CD8-positive, alpha-beta memory T cell (primary cell): ENCODE results near the gene CHTF18. TPM values are rescaled to one million over a fixed set of nuclear protein-coding genes. Genes with fewer than 3 reads are reported as not detected.

Source experiments
- CTCF ChIA-PET: fragments of 350-600 bp; sonication (Branson Sonifier 250); formaldehyde crosslinking; loops from one replicate; lab custom pipeline; 2021; ENCODE audit warnings: antibody characterized with exemption; lab: Charles Lee
- POLR2A ChIA-PET: fragments of 350-600 bp; sonication (Branson Sonifier 250); formaldehyde crosslinking; loops from one replicate; lab custom pipeline; 2021; ENCODE audit warnings: antibody characterized with exemption; lab: Charles Lee
- DNase-seq, 5 donors: peaks; one replicate each; pipeline versions ENCODE4 v3.0.0 to v3.0.0-alpha.2; 2020 to 2022; ENCODE audit warnings: mixed read lengths in 1 of 5
- H3K27ac ChIP-seq: one replicate; pipeline ENCODE4 v1.7.0; 2013; ENCODE audit warnings: low read depth, mild to moderate bottlenecking, low read length, moderate library complexity
- H3K27me3 ChIP-seq: 2 replicates; pipeline ENCODE4 v1.7.0; 2013; ENCODE audit warnings: low read length, mild to moderate bottlenecking; ENCODE audit not compliant: insufficient read depth, poor library complexity, severe bottlenecking
- H3K36me3 ChIP-seq: 2 replicates; pipeline ENCODE4 v1.7.0; 2013; ENCODE audit warnings: mild to moderate bottlenecking, low read length, moderate library complexity; ENCODE audit not compliant: insufficient read depth
- H3K4me1 ChIP-seq: 2 replicates; pipeline ENCODE4 v1.7.0; 2013; ENCODE audit warnings: mild to moderate bottlenecking, low read length, moderate library complexity; ENCODE audit not compliant: insufficient read depth
- H3K4me3 ChIP-seq: 2 replicates; pipeline ENCODE4 v1.7.0; 2013; ENCODE audit warnings: mild to moderate bottlenecking, low read length
- H3K9me3 ChIP-seq: 2 replicates; pipeline ENCODE4 v1.7.0; 2013; ENCODE audit warnings: mild to moderate bottlenecking, low read length
- H3K27ac Mint-ChIP-seq, 8 donors: one replicate each; pipeline ENCODE4 v1.8.0; 2020 to 2021; ENCODE audit warnings: mixed read lengths in 8 of 8, mild to moderate bottlenecking in 6 of 8, inconsistent platforms in 3 of 8, moderate library complexity in 3 of 8
- H3K27me3 Mint-ChIP-seq, 2 donors: one replicate each; pipeline ENCODE4 v1.8.0; 2020 to 2021; ENCODE audit warnings: mixed read lengths in 2 of 2, mild to moderate bottlenecking in 1 of 2, moderate library complexity in 1 of 2
- H3K36me3 Mint-ChIP-seq, 3 donors: one replicate each; pipeline ENCODE4 v1.8.0; 2020 to 2021; ENCODE audit warnings: mixed read lengths in 3 of 3, inconsistent platforms in 1 of 3, mild to moderate bottlenecking in 1 of 3
- H3K4me1 Mint-ChIP-seq, 3 donors: one replicate each; pipeline ENCODE4 v1.8.0; 2020 to 2021; ENCODE audit warnings: mixed read lengths in 3 of 3, inconsistent platforms in 1 of 3, mild to moderate bottlenecking in 1 of 3
- H3K4me3 Mint-ChIP-seq, 7 donors: one replicate each; pipeline ENCODE4 v1.8.0; 2020 to 2021; ENCODE audit warnings: mixed read lengths in 7 of 7, mild to moderate bottlenecking in 6 of 7, moderate library complexity in 4 of 7, inconsistent platforms in 2 of 7
- H3K9me3 Mint-ChIP-seq, 5 donors: one replicate each; pipeline ENCODE4 v1.8.0; 2020 to 2022; ENCODE audit warnings: mixed read lengths in 5 of 5, mild to moderate bottlenecking in 3 of 5, moderate library complexity in 2 of 5, inconsistent platforms in 1 of 5
- polyA plus RNA-seq: library from polyadenylated mRNA; unstranded; fragments of 300-500 nt; fragmentation: Illumina TruSeq; gene quantifications from one replicate; pipeline ENCODE4 v1.2.3, GENCODE V29; 2021
- total RNA-seq, 2 experiments: library from RNA; stranded (reverse); gene quantifications; one replicate each; pipeline ENCODE4 v1.2.3, GENCODE V29; 2021

The CHTF18 gene
- total and polyA plus RNA-seq, 3 experiments from 2014 or later = 3.7 to 122 (median 121) TPM

DNA sequence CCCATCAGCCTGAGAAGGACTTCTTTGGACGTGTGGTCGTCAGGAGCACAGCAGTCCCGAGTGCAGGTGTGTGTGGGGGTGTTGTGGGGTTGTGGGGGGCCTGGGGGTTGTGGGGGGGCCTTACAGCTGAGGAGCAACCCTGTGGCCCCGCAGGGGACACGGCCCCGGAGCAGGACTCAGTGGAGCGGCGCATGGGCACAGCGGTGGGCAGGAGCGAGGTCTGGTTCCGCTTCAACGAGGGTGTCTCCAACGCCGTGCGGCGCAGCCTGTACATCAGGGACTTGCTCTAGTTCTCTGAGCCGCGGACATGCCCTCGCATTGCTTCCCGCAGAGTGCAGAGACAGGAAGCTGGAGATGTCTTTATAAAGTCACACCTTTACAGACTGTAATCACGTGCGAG is 9.3 kb downstream of the CHTF18 start:
- ChIA-PET CTCF (no interaction called here), POLR2A (no interaction called here)
- Histone ChIP-seq H3K9me3 (no peaks in the 10 kb centered on the region), H3K27me3 (peaks cover 6% of the 10 kb centered on the region), H3K27ac (no peak overlapping the region), H3K36me3 (no peaks in the 10 kb centered on the region), H3K4me1 (no peaks in the 10 kb centered on the region), H3K4me3 (no peak overlapping the region)
- DNase-seq = no peak
- no peak overlapping the region for H3K27ac Mint-ChIP-seq
- H3K4me3 Mint-ChIP-seq = no peak overlapping the region
- H3K4me1 Mint-ChIP-seq = no peaks in the 10 kb centered on the region
- peaks cover 0 to 2% (median 0%) of the 10 kb centered on the region in 5 donors for H3K9me3 Mint-ChIP-seq
- H3K27me3 Mint-ChIP-seq = peaks cover 11 to 15% of the 10 kb centered on the region in 2 donors
- no peaks in the 10 kb centered on the region for H3K36me3 Mint-ChIP-seq

DNA sequence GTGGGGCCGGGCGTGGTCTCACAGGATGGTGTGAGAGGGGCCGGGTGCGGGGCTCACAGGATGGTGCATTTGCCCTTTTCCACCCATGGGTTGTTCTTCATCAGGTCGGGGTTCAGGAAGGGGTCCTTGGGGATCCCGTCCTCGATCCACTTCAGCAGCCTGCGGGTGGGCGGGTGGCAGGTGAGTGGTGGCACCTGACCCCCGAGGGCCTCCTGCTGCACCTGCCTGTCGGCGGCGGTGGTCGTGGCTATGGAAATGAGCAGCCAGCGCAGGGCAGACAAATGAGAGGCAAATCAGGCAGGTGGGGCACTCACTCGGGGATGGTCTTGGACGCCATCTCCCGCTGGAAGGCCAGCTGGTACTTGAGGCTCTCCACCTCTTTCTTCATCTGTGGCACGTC is 10.2 kb downstream of the CHTF18 start:
- no peaks in the 10 kb centered on the region for H3K9me3 ChIP-seq
- H3K36me3 Mint-ChIP-seq = no peaks in the 10 kb centered on the region

DNA sequence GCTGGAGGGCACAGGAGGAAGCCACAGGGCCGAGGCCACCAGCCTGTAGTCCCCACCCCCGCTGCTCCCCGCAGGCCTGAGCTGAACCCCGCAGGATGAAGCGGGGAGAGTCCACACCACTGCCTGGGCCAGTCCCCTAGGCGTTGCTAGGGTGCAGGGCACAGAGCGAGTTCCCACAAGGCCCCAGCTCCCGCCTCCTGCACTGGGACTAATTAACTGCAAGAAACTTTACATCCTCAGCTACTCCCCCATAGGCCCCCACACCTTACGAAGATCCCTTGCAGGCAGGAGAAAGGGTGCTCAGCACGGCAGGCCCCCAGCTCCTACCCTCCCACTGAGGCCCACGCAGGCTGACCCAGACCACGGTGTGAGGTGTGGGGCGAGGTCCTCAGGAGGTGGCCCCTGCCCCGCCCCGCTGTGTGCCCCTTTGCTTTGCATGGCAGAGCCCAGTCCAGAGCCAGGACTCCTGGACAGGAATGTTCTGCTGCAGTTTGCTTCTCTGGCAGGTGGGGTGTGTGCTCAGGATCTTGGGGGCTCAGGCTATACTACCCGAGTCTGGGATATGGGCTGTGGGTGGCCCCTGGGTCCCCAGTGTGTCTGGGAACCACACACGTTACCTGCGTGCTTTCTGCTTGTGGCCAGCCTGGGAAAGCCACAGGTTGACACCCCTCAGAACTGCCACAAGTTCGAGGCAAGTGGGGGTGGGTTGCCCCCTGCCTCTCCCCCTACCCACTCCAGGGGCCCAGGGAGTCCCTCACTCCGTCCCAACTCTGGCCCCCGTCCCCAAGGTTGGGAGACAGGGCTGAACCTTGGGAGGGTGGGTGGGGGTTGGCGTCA is 10.9 kb downstream of the CHTF18 start:
- CTCF ChIA-PET = no interaction called here
- Histone ChIP-seq H3K4me3 (no peak overlapping the region), H3K27me3 (peaks cover 6% of the 10 kb centered on the region), H3K4me1 (no peaks in the 10 kb centered on the region), H3K27ac (no peak overlapping the region), H3K36me3 (no peaks in the 10 kb centered on the region), H3K9me3 (no peaks in the 10 kb centered on the region)
- POLR2A ChIA-PET = no interaction called here
- no peak for DNase-seq
- H3K27ac Mint-ChIP-seq = no peak overlapping the region
- H3K27me3 Mint-ChIP-seq = peaks cover 12 to 15% of the 10 kb centered on the region in 2 donors
- H3K9me3 Mint-ChIP-seq = peaks cover 0 to 2% (median 0%) of the 10 kb centered on the region in 5 donors
- H3K4me3 Mint-ChIP-seq = no peak overlapping the region
- no peaks in the 10 kb centered on the region for H3K4me1 Mint-ChIP-seq
- no peaks in the 10 kb centered on the region for H3K36me3 Mint-ChIP-seq

More for the DNA sequence above, 10.2 kb downstream of the CHTF18 start:
- Mint-ChIP-seq H3K27me3 (peaks cover 11 to 15% of the 10 kb centered on the region in 2 donors), H3K27ac (no peak overlapping the region), H3K4me3 (no peak overlapping the region), H3K9me3 (peaks cover 0 to 2% (median 0%) of the 10 kb centered on the region in 5 donors), H3K4me1 (no peaks in the 10 kb centered on the region)
- ChIA-PET POLR2A (no interaction called here), CTCF (no interaction called here)
- Histone ChIP-seq H3K27ac (no peak overlapping the region), H3K4me1 (no peaks in the 10 kb centered on the region), H3K36me3 (no peaks in the 10 kb centered on the region), H3K27me3 (peaks cover 6% of the 10 kb centered on the region), H3K4me3 (no peak overlapping the region)
- no peak for DNase-seq

DNA sequence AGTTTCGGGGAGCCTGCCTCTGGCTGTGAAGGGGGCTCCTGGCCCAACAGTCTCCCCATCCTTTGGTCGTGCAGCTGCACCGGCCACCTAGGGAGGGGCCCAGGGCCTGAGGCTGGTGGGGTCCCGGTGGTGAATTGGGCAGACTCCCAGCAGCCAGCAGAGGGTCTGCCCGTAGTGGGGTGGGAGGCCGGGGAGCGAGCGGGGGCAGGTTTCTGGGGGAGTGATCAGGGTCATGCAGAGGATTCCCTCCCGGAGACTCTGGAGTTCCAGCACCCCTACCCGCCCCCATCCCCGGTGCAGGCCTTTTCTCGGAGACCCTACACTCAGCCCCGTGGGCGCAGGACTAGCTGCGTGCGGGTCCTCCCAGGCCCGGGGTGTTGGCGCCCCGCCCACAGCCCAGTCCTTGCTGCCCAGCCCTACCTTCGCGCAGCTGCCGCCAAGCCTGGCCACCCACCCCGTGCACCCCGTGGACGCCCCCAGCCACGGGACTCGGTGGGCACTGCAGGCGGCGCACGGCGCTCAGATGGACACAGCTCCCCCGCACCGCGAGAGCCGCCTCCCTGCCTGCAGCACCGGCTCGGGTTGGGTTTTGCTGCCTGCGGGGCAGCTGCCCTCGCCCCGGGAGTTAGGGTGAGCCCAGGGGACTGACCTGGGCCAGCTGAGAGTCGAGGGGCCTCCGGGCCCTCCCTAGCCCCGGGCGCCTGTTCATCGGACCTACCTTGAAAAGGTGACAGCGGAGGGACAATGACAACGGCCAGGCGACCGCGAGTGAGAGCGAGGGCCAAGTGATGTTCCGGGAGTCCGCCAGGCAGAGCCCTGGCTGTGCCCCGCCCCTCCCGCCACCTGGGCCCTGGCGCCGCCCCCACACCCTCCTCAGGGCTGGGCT is 11.8 kb downstream of the CHTF18 start, which contains the start of gene GNG13:
Gene GNG13, minus strand, starts transcription at position 787 of the 886 bp plus-strand sequence. CDS start 1,657 bp downstream, outside the sequence.
- H3K27me3 ChIP-seq = peaks cover 6% of the 10 kb centered on the region
- no peak within 1 kb of the TSS for H3K4me3 ChIP-seq
- H3K27ac ChIP-seq = no peak within 1 kb of the TSS
- H3K27ac Mint-ChIP-seq = no peak within 1 kb of the TSS
- peaks cover 0 to 2% (median 0%) of the 10 kb centered on the region in 5 donors for H3K9me3 Mint-ChIP-seq
- no peaks in the 10 kb centered on the region for H3K9me3 ChIP-seq
- no peak within 1 kb of the TSS for H3K4me3 Mint-ChIP-seq
- H3K4me1 Mint-ChIP-seq = no peaks in the 10 kb centered on the region
- CTCF ChIA-PET = interaction anchor here (1.1 kb wide), 1 partner anchor 15 kb away, joined by 3 read pairs; no protein-coding TSS in a partner anchor
- POLR2A ChIA-PET = no interaction called here
- no peaks in the 10 kb centered on the region for H3K4me1 ChIP-seq
- DNase-seq = no peak
- H3K36me3 ChIP-seq = no peaks in the 10 kb centered on the region
- no peaks in the 10 kb centered on the region for H3K36me3 Mint-ChIP-seq
- H3K27me3 Mint-ChIP-seq = peaks cover 13 to 15% of the 10 kb centered on the region in 2 donors

DNA sequence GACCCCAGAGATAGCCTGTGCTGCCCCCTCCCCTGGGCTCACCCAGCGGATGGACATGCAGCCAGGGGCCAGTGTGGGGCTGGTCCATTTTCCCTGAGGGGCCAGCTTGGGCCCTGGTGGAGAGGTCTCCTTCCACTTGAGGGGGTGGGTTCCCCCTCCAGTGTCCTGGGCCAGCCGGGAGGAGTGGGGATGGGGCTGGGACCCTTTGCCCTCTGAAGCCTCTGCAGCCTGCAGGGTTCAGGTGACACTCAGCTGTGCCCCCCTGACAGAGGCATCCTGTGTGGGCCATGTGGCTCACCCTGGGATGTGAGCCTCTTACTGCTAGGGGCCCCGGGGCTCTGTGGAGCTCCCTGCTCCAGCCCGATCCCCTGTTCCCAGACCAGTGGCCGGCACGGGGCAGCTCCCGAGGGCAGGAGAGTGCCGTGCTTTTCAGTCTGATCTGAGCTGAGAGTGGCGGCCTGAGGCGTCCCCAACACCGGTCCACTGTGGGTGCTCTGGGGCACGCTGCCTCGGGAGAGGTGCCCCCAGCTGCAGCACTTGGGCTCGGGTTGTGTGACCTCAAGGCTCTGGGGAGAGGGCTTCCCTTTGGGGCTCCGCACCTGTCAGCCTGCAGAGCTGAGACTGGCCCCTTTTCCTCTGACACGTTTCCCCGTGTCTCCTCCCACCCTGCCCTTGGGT is 12.6 kb downstream of the CHTF18 start:
- no peak overlapping the region for H3K27ac Mint-ChIP-seq
- H3K36me3 ChIP-seq = no peaks in the 10 kb centered on the region
- H3K4me1 ChIP-seq = no peaks in the 10 kb centered on the region
- no peak overlapping the region for H3K27ac ChIP-seq
- no peaks in the 10 kb centered on the region for H3K36me3 Mint-ChIP-seq
- H3K9me3 ChIP-seq = no peaks in the 10 kb centered on the region
- ChIA-PET POLR2A (interaction anchor here (0.5 to 0.6 kb wide), 2 partner anchors 28 to 495 kb away, joined by 6 to 8 read pairs; no protein-coding TSS in a partner anchor), CTCF (interaction anchor here (1.1 kb wide), 1 partner anchor 16 kb away, joined by 3 read pairs; no protein-coding TSS in a partner anchor)
- no peak overlapping the region for H3K4me3 ChIP-seq
- no peaks in the 10 kb centered on the region for H3K4me1 Mint-ChIP-seq
- H3K27me3 Mint-ChIP-seq = peaks cover 13 to 15% of the 10 kb centered on the region in 2 donors
- peaks cover 6% of the 10 kb centered on the region for H3K27me3 ChIP-seq
- no peak for DNase-seq
- H3K4me3 Mint-ChIP-seq = no peak overlapping the region
- peaks cover 0 to 2% (median 0%) of the 10 kb centered on the region in 5 donors for H3K9me3 Mint-ChIP-seq

DNA sequence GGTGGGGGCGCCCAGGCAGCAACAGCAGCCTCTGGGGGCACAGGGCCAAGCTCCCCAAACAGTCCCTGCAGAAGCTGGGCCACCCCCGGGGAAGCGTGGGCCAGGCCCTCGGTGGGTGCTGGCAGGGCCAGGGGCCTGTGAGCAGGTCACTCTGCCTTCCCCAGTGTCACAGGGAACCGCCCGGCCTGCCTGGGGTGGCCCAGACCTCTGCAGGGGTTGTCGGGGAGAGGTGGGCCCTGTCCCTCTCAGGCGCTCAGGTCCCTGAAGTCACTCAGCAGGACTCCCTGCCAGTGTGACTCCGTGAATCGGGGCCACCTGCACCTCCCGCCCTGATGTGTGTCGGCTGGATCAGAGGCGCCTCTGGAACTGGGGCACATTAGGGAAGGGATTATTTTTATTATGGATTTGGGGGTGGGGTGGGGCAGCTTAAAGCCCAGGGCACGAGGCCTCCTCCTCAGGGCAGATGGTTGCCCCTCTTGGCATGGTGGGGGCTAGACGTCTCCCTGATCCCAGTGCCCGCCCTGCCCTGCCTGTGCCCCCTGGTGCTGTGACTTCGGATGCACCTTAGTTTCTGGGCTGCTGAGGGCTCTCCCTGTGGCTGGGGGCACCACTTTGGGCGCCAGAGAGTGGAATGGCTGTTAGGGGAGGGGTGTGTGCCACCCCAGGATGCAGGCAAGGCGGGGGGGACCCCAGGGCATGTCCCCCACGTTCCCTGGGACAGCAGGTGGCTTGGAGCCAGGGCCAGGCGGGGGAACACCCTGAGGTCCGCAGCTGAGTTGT is 13.4 kb downstream of the CHTF18 start:
- Mint-ChIP-seq H3K4me3 (no peak overlapping the region), H3K9me3 (peaks cover 0 to 2% (median 0%) of the 10 kb centered on the region in 5 donors), H3K27me3 (peaks cover 13 to 15% of the 10 kb centered on the region in 2 donors), H3K27ac (no peak overlapping the region), H3K36me3 (no peaks in the 10 kb centered on the region), H3K4me1 (no peaks in the 10 kb centered on the region)
- no peak for DNase-seq
- no peak overlapping the region for H3K4me3 ChIP-seq
- POLR2A ChIA-PET = interaction anchor here (0.5 to 0.6 kb wide), 2 partner anchors 28 to 494 kb away, joined by 6 to 8 read pairs; no protein-coding TSS in a partner anchor
- no peaks in the 10 kb centered on the region for H3K4me1 ChIP-seq
- no peaks in the 10 kb centered on the region for H3K9me3 ChIP-seq
- CTCF ChIA-PET = no interaction called here
- no peaks in the 10 kb centered on the region for H3K36me3 ChIP-seq
- H3K27ac ChIP-seq = no peak overlapping the region
- peaks cover 6% of the 10 kb centered on the region for H3K27me3 ChIP-seq

DNA sequence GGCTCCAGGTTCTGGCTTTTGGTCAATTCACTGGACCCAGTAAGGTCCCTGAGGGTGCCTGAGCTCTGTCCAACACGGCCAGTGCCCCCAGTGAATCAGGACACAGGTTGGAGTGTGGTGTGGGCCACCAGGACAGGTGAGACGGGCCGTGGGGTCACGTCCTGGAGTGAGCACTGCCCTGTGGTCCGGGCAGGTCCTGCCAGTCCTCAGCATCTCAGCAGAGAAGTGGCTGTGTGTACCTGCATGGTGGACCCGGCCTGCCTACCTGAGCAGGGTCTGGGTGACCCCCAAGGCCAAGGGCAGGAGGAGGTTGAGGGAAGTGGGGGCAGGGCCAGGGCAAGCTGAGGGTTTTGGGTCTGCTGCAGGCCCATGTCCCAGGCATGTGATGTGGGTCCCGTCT is 14.0 kb downstream of the CHTF18 start:
- peaks cover 6% of the 10 kb centered on the region for H3K27me3 ChIP-seq
- H3K9me3 Mint-ChIP-seq = peaks cover 0 to 2% (median 0%) of the 10 kb centered on the region in 5 donors
- H3K4me1 Mint-ChIP-seq = no peaks in the 10 kb centered on the region
- no peak overlapping the region for H3K27ac Mint-ChIP-seq
- POLR2A ChIA-PET = no interaction called here
- no peaks in the 10 kb centered on the region for H3K9me3 ChIP-seq
- no peaks in the 10 kb centered on the region for H3K36me3 Mint-ChIP-seq
- no peak overlapping the region for H3K4me3 ChIP-seq
- CTCF ChIA-PET = no interaction called here
- no peaks in the 10 kb centered on the region for H3K4me1 ChIP-seq
- peaks cover 13 to 15% of the 10 kb centered on the region in 2 donors for H3K27me3 Mint-ChIP-seq
- H3K27ac ChIP-seq = no peak overlapping the region
- DNase-seq = no peak
- no peaks in the 10 kb centered on the region for H3K36me3 ChIP-seq
- peak overlapping the region in 1 of 7 donors; percentile 36 for H3K4me3 Mint-ChIP-seq
